Posterior cingulate gyrus (tissue), 11 donors: ENCODE measurements around the gene BICC1.

Source experiments
- DNase-seq, 10 donors: peaks; one replicate each; pipeline versions ENCODE4 v3.0.0 to v3.0.0-alpha.2; 2020 to 2021; ENCODE audit warnings: mixed read lengths in 3 of 10
- intact Hi-C: fragments of 100-400 bp; cut with DNase I; formaldehyde crosslinking; loops from one replicate; pipeline ENCODE4 v1.15.1; 2023

The BICC1 gene

DNA sequence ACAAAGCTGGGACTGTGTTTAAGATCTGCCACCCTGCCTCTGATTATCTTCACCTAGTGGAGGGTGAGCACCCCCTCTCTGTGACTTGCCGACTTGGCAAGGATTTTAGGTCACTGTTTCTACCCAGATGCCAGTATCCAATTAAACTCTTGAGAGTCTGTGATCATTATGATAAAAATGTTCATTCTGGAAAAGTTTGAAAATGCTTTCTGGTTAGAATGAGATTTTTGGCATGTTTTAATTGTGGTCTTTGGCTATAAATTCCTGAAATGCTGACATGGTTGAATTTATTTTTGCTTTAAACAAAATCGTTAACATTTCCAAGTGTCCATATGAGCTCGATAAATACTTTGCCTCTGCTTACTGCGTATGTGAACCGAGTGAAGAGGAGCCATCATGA, 221.4 kb downstream of the BICC1 start:
- DNase-seq = no peak
- intact Hi-C loops = no loop called here

DNA sequence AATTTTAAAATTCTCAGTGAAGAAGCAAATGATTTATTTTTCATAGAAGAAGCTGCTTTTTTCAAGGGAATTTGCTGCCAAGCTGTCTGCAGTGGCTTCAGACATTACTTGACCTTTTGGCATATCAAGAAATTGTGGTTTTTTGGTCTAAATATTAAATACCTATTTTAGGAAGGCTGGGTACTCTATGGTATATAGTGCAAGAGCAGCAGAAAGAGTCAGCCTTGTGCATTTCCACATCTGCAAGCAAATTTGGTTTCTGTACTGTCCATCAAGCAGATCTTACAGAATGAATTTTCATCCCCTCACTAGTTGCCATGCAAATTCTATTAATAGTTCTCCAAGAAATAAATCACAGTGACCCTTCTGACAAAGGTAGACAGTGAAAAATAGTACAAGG, 222.0 kb downstream of the BICC1 start:
- intact Hi-C loops = no loop called here
- no peak for DNase-seq

DNA sequence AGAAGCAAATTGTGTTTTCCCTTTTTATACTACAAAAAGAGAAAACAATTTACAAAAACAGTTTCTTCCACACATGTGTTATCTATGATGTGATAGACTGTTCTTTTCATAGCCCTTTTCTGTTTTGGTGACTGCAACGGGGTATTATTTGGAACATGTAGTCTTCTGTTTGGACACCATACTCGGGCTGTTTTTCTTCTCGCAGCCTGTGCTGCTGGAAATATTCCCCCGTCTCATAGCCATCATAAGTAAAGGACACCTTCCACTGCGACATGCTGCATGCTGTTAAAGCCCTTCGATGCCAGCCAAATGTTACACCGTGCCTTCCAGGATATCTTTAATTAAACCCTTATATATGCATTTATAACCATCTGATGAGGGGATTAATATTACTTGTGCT, 222.4 kb downstream of the BICC1 start:
- no peak for DNase-seq
- intact Hi-C loops = no loop called here

DNA sequence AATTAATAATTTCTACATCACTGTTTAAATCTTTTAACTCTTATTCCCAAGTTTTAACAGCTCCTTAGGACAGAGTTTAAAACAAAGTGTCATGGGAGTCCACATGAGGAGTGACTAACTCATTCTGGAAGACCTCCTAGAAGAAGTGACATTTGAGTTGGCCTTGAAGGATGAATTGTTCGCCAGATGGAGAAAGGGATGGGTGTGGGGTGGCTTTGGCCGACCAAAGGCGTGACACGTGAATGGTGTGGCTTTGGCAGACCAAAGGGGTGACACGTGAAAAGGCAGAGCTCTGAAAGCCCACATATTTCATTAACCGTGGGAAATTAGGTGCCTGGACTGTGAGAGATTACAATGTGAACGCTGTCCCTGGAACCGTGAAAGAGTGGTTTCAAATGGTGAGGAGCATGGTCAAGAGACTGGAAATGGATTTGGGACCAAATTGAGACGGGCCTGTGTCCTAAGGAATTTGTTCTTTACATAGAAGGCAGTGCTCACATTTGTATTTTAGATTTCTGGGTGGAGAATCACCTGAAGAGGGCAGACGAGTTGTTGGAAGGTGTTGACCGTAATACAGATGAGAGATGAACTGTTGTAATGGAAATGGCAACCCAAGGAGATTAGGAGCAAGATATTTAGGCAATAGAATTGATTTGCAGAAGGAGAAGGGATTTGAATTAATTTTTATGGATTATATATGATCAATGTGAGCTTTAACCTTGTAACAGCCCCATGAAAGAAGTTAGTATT, 228.1 kb downstream of the BICC1 start:
- no peak for DNase-seq
- intact Hi-C loops = no loop called here

DNA sequence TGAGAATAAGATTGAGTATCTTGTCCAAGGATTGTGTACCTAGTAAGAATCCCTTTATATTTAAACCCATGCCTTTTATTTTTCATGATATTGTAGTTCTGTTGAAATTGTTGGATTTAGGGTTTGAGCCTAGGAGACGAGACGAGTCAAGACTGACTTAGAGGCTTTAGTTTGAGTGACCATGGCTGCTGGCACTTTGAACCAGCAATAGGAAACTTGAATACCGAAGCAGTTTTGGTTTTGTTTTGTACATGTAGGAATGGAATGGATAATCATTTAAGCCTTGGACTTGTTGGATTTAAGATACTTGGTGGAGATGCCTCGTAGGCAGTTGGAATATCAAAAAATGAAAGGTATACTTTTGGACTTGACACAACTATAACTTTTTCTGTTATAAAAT, 229.0 kb downstream of the BICC1 start:
- intact Hi-C loops = no loop called here
- DNase-seq = no peak

DNA sequence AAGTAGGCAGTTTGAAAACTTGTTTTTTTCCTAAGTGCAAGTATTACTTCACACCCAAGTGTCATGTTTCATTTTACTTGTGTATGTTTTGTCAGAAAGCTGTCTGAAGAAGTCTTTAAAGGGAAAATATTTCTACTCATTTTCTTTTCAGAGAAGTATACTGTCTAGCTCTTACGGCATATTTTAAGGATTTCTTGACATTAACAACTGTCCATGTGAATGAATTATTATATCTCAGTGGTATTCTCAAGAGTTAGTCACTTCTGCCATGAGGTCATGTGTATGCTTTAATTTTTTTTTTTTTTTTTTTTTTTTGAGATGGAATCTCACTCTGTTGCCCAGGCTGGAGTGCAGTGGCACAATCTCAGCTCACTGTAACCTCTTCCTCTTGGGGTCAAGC, 229.5 kb downstream of the BICC1 start:
- intact Hi-C loops = no loop called here
- DNase-seq = no peak

DNA sequence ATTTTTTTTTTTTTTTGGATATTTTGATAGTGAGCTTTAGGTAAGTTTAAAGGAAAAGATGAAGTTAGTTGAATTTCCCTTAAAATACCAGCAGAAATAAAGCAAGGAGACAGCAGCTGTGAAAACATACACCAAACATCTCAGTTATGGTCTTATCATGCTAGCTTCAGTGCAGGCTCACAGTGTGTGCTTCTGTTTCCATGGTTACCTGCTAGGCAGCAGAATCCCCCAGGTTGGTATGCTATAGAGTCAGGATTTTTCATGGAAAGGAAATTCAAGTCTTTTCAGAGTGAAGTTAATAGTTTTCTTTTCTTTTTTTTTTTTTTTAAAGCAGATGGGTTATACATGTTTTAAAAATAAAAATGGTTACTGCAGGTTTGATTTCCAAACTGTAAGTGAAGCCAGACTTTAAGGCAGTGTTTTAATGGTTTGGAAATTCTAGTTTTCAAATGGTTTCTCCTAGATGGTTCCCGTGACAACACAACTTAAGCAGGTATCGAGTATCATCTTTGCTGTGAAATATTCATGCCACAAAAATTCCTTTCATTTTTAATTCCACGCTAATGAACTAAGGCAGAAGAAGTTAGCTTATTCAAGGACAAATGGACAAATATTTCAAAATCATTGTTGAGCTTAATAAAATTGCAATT, 230.9 kb downstream of the BICC1 start:
- no peak for DNase-seq
- intact Hi-C loops = no loop called here

DNA sequence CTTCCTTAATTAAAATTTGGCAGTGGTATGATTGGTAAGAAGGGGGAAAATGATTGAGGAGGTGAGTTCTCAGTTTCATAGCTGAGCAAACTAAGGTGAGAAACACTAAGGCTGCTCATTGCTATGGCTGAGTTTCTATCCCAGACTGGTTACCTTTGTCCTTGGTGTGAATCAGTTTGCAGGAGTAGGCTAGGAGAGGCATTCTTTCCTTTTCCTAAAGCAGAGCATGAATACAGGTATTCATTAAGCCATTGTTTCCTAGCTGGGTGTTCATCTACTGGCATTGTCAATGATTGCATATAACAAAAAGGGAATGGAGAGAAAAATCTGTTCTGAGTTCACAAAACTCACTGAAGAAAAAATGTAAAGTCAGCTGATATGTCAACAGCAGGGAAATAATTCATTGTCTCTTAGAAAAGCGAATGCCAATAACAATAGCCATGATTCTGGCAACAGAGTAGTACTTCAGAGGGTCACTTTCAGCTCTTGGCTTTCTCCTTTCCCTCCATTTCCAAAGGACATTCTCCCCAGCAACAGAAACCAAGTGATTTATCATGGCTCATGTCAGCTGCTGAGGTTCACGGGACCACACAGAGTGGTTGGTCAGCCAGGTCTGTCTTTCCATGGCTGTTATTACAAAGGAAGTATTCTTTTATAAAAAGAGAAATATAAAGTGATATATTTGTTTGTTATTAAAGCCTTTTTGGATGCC, 234.0 kb downstream of the BICC1 start:
- intact Hi-C loops = no loop called here
- DNase-seq = no peak

DNA sequence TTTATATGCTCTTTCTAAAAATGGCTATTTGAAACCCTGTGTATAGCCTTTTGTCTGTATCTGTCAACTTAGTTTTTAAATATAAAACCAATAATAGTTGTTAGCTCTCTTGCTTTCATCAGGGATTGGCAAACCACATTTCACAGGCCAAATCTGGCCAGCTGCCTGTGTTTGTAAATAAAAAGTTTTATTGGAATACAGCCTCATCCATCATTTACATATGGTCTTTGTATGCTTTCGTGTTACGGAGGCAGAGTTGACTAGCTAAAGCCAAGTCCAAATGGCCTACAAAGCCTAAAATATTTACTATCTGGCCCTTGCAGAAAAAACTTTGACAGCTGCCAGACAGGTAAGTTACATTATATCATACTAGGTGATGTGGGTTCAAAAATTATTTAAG, 235.0 kb downstream of the BICC1 start:
- no peak for DNase-seq

DNA sequence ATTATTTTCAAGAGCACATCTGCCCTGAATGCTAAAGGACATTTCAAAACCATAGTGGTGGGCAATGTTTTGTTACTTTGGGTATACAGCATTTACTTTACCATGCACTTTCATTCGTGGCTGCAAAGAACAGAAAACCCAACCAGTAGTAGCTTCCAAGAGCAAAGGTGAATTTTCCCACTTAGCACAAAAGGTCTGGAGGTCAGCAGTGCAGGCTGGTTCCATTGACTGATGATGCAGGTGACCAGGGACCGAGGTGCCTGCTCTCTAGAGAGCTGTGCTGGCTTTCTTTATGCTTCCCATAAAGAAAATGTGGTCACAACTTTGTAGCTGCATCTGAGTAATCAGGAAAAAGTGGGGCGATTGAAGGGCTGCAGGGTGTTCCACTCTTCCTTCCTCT, 240.0 kb downstream of the BICC1 start:
- DNase-seq = no peak
- intact Hi-C loops = no loop called here

More for the DNA sequence above, 235.0 kb downstream of the BICC1 start:
- intact Hi-C loops = no loop called here

DNA sequence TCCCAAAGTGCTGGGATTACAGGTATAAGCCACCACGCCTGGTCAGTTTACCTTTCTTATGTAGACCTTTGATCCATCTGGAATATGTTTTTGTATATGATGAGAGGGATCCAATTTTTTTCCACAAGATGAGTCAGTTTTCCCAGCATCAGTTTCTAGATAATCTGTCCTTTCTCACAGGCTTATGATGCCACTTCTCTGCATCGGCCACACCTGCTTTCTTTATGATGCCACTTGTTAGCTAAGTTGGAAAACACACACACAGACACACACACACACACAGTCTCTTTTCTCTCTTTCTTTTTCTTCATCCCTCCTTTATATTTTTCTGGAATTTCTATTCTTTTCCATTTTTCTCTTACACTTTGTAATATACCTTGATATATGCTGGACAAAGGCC, 240.8 kb downstream of the BICC1 start:
- no peak for DNase-seq
- intact Hi-C loops = no loop called here

DNA sequence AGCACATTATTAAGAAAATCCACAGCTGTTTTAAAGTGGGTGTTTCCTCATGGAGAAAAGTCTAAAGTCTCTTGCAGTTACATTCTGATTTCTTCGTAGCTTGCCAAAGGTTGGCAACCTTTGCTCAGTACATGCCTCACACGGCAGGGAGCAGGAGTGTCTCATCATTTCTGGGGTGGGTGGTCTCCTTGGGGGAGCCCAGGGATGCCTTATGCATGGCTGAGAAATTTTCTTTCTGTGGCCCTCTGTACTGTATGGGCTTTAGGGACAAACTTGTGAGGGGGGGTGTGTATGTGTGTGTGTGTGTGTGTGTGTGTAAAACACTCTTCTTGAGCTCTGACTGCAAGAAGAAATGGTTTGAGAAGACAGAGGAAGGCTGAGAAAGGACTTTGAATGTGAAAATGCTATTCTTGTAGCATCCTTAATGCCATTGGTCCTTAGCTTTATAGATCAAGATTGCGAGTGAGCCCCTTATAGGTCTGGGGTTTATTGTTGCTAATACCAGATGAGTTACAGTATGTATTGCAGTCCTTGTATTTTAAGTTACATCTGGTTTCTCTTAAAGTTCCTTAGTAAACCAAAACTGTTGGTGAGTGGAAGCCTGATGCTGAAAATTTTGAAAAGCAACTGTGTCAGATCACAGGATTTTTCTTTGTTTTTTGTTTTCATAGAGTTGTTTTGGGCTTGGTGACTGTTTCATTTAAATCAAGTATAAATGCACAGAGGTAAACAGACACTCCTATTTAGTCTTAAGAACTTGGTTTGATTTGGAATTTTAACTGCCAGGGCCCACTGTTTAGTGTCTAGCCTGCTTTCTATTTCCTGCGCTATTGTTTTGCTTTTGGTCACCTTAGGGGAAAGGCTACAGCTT, 242.0 kb downstream of the BICC1 start:
- DNase-seq = no peak
- intact Hi-C loops = no loop called here

DNA sequence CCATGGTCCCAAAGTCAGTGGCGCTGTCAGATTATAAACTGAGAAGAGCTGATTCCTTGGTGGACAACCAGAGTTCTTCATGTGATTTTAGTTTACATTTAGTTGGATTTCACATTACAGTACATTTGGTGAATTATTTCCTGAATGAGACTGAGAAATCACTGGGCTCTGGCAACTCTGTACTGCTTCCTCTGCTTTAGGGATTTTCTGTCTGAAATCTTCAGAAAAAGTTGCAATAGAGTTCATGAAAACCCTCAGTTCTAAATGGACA, 242.6 kb downstream of the BICC1 start:
- intact Hi-C loops = no loop called here

DNA sequence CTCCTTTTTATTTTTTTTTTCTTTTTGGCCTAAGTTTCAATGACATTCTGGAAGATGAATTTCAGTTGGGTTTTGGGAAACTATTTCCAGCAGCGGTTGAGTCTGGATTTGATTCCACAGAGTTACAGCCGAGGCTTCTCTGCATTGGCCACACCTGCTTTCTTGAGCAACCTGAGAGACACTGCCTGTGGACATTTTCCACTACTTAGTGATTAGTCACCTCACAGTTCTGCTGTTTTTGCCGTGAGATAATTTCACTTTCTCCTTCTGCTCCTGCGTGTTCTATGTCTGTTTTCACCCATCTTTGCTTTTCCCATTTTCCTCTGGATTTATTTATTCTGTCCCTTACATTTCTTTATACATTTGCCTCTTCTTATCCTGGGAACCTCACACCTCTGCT, 243.0 kb downstream of the BICC1 start:
- intact Hi-C loops = no loop called here
- DNase-seq = no peak

More for the DNA sequence above, 242.6 kb downstream of the BICC1 start:
- no peak for DNase-seq

DNA sequence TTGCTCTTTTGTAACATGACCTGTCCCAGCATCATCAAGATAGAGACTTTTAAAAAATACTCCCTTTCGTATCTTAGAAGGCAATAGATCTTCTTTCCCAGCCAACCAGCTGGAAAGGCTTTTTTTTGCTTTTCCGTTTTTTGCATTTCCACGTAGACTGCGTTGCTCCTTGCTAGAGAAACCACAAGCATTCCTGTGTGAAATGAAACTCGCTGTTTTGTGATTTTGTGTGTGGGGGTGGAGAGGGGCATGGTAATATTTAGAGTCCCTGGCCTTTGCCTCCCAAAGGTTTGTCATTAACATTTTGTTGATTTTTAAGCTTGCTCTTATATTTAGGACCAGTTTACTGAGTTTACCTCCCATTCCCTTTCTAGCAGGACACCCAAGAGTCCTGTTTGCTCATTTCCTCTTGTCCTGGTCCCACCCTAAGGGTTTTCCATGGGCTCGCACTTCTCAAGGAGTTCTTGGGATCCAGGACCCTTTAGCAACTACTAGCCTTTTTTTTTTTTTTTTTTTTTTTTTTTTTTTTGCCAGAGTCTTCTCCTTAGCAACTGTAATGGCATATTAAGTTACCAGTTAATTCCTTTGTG, 243.6 kb downstream of the BICC1 start:
- no peak for DNase-seq
- intact Hi-C loops = no loop called here

DNA sequence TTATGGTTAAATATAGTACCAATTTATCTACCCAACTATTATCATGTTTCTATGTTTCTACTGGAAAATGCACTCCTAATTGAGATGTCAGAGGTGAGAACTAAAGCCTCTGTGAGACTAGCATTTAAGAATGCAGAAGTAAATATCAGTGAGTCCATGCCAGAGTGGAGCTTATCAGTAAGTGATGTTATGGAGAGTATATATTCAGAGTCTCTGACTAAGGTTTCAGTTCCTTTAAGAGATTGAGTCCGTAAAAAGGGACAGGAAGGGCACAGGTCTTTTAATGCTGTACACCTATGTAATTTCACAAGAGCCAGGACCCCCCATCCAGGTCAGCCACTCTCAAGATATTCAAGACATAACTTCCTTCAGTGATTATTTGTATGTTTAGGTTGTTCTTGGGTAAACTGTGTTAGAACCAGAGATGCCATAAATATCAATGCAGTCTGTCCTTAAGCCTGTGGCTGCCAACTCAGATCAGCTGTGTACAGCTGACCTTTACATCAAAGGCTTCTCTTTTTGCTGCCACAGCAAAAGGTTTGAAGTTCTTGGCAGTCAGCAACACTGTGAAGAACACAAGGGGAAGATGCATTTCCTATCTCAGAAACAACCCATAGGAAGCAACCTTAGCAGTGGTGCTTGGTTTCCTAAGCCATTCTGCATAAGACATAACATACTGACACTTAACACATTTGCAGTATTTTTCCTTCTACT, 244.8 kb downstream of the BICC1 start:
- intact Hi-C loops = no loop called here
- DNase-seq = no peak

DNA sequence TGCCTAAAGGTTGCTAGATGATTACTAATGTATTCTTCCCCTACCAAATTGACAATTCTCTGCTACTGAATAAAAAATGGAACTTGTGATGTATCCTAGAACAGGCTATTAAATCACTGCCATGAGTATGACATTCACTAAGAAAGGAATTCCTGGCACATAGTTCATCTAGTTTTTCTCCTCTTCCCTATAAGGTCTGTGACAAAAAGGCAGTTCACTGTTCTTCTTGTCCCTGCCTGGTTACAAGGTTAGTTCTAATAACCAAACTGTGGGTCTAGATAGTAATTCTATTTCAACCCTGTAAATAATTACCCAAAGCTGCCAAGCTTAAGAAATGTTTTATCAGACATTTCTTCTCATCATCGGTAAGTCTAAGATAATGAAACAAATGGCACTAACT, 245.6 kb downstream of the BICC1 start:
- intact Hi-C loops = no loop called here
- no peak for DNase-seq

DNA sequence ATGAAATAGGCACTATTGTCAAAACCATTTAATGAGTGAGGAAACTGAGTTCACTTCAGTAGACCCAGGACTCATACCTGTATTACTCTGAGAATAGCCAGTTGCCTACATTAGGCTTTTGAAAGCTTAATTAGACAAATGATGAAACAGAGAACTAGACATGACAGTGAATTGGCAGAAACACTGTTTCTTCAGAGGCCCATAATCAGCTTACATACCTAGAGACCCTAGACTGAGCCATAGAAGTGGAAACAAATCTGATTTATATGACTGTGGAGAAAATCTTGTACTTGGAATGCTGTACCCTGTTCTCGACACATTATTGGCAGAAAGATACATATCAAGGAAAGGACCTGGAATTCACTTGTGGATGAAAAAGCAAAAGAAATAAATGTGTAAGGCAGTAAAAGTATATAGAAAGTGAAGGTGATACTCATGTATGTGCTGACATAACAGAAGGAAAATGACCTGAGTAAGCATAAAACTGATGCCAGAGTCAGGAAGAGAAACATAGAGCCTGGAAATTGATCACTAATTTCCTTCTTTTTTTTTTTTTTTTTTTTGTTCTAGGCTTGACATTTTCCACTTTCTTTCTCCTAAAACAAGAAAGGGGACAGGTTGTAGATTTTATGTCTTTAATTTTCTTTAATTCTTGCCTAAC, 251.5 kb downstream of the BICC1 start:
- DNase-seq = no peak
- intact Hi-C loops = no loop called here

DNA sequence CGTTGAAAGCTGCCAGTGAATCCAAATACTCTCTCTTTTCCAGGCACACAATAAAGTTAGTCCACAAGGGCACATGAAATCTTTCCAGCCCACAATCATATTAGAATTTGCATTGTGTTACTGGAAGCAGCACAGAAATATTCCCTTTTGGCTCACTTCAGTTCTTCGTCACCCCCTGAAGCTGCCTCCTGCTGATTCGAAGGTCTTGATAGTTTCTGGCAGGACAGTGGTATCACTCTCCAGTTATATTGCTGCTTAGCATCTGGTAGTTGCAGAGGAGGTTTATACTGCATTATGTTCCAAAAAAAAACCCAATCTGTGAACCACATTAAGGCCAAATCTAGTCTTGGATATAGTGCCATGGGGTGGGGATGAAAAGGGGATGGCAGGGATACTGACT, 253.2 kb downstream of the BICC1 start:
- DNase-seq = no peak

DNA sequence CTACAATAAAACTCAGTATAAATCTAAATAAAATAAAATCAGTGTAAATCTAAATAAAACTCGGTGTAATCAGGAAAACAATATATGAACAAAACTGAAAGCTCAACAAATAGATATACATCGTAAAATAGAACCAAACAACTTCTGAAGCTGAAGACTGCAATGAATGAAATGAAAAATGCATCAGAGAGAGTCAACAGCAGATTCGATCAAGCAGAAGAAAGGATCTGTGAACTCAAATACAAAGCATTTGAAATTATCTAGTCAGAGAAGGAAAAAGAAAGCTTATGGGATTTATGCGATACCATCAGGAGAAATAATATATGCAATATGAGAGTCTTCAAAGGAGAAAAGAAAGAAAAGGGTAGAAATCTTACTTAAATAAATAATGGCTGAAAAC, 255.0 kb downstream of the BICC1 start:
- intact Hi-C loops = no loop called here
- DNase-seq = no peak

More for the DNA sequence above, 253.2 kb downstream of the BICC1 start:
- intact Hi-C loops = no loop called here
